H9 (cell line): ENCODE measurements around the gene TSPAN9. TPM values are rescaled to one million over a fixed set of nuclear protein-coding genes. Genes with fewer than 3 reads are reported as not detected.

ENCODE experiments used
- DNase-seq: peaks from one replicate; pipeline ENCODE4 v3.0.0-alpha.2; 2017
- H2AFZ ChIP-seq: one replicate; pipeline ENCODE4 v1.6.1; 2013; ENCODE audit warnings: mild to moderate bottlenecking, low read length, control low read depth, moderate library complexity
- H2AK5ac ChIP-seq: 2 replicates; pipeline ENCODE4 v1.6.1; 2013; ENCODE audit warnings: low read length, control low read depth, mixed read lengths; ENCODE audit not compliant: insufficient read length
- H2BK120ac ChIP-seq: one replicate; pipeline ENCODE4 v1.6.1; 2013; ENCODE audit warnings: low read depth, mild to moderate bottlenecking, low read length, control low read depth, inconsistent platforms; ENCODE audit not compliant: poor library complexity, severe bottlenecking
- H2BK12ac ChIP-seq: 2 replicates; pipeline ENCODE4 v1.6.1; 2013; ENCODE audit warnings: low read length, control low read depth, mixed read lengths, low read depth; ENCODE audit not compliant: insufficient read length
- H2BK15ac ChIP-seq: 2 replicates; pipeline ENCODE4 v1.6.1; 2013; ENCODE audit warnings: low read depth, low read length, control low read depth
- H2BK20ac ChIP-seq: one replicate; pipeline ENCODE4 v1.6.1; 2013; ENCODE audit warnings: low read depth, mild to moderate bottlenecking, low read length, control low read depth, inconsistent platforms; ENCODE audit not compliant: poor library complexity, severe bottlenecking
- H2BK5ac ChIP-seq: 2 replicates; pipeline ENCODE4 v1.6.1; 2013; ENCODE audit warnings: low read length, control low read depth, mixed read lengths; ENCODE audit not compliant: insufficient read length
- H3K14ac ChIP-seq: 2 replicates; pipeline ENCODE4 v1.6.1; 2013; ENCODE audit warnings: low read length, control low read depth; ENCODE audit not compliant: insufficient read depth
- H3K18ac ChIP-seq: 2 replicates; pipeline ENCODE4 v1.6.1; 2013; ENCODE audit warnings: low read depth, mild to moderate bottlenecking, mixed read lengths, low read length, control low read depth; ENCODE audit not compliant: insufficient read length
- H3K23ac ChIP-seq: 2 replicates; pipeline ENCODE4 v1.6.1; 2013; ENCODE audit warnings: low read length, control low read depth, mixed read lengths, low read depth; ENCODE audit not compliant: insufficient read length
- H3K23me2 ChIP-seq: 2 replicates; pipeline ENCODE4 v1.6.1; 2013; ENCODE audit warnings: low read depth, mild to moderate bottlenecking, mixed read lengths, low read length, control low read depth; ENCODE audit not compliant: insufficient read length, poor library complexity, severe bottlenecking
- H3K27ac ChIP-seq: 2 replicates; pipeline ENCODE4 v1.5.1; 2013; ENCODE audit warnings: low read length, control low read depth, mixed read lengths, low read depth; ENCODE audit not compliant: insufficient read length
- H3K27me3 ChIP-seq: 2 replicates; pipeline ENCODE4 v1.6.1; 2013; ENCODE audit warnings: low read length, control low read depth, inconsistent platforms; ENCODE audit not compliant: insufficient read depth
- H3K4ac ChIP-seq: 2 replicates; pipeline ENCODE4 v1.6.1; 2013; ENCODE audit warnings: low read depth, mild to moderate bottlenecking, control low read depth, inconsistent platforms, low read length, moderate library complexity
- H3K4me1 ChIP-seq: 2 replicates; pipeline ENCODE4 v1.6.1; 2013; ENCODE audit warnings: low read length, control low read depth, inconsistent platforms; ENCODE audit not compliant: insufficient read depth
- H3K4me2 ChIP-seq: 2 replicates; pipeline ENCODE4 v1.6.1; 2013; ENCODE audit warnings: low read length, control low read depth, mixed read lengths; ENCODE audit not compliant: insufficient read length, insufficient read depth
- H3K56ac ChIP-seq: 2 replicates; pipeline ENCODE4 v1.6.1; 2013; ENCODE audit warnings: low read depth, mild to moderate bottlenecking, mixed read lengths, low read length, control low read depth; ENCODE audit not compliant: insufficient read length
- H3K79me1 ChIP-seq: 2 replicates; pipeline ENCODE4 v1.6.1; 2013; ENCODE audit warnings: low read depth, mild to moderate bottlenecking, moderate library complexity, low read length, control low read depth, inconsistent platforms; ENCODE audit not compliant: insufficient read depth, poor library complexity, severe bottlenecking
- H3K79me2 ChIP-seq: 2 replicates; pipeline ENCODE4 v1.6.1; 2013; ENCODE audit warnings: low read length, control low read depth, inconsistent platforms; ENCODE audit not compliant: insufficient read depth
- H3K9ac ChIP-seq: 2 replicates; pipeline ENCODE4 v1.6.1; 2013; ENCODE audit warnings: low read length, control low read depth, mixed read lengths; ENCODE audit not compliant: insufficient read length; ENCODE audit errors: extremely low read depth
- H3K9me3 ChIP-seq: one replicate; pipeline ENCODE4 v1.6.1; 2013; ENCODE audit warnings: low read depth, low read length, inconsistent platforms; ENCODE audit not compliant: control insufficient read depth
- H3T11ph ChIP-seq: one replicate; pipeline ENCODE4 v1.6.1; 2013; ENCODE audit warnings: mild to moderate bottlenecking, low read length, control low read depth, inconsistent platforms
- H4K20me1 ChIP-seq: one replicate; pipeline ENCODE4 v1.6.1; 2013; ENCODE audit not compliant: control insufficient read depth, insufficient read length, insufficient read depth
- H4K5ac ChIP-seq: 2 replicates; pipeline ENCODE4 v1.6.1; 2013; ENCODE audit warnings: low read depth, mild to moderate bottlenecking, mixed read lengths, low read length, control low read depth; ENCODE audit not compliant: insufficient read length
- H4K8ac ChIP-seq: replicated peaks from 2 replicates; pipeline ENCODE4 v1.6.1; 2013; ENCODE audit warnings: low read length, control low read depth, mixed read lengths, low read depth; ENCODE audit not compliant: insufficient read length
- H4K91ac ChIP-seq: 2 replicates; pipeline ENCODE4 v1.6.1; 2013; ENCODE audit warnings: low read depth, mild to moderate bottlenecking, moderate library complexity, mixed read lengths, low read length, control low read depth; ENCODE audit not compliant: insufficient read length
- H3K27ac Mint-ChIP-seq, 3 experiments: 2 replicates in 2 of 3; 3 replicates in 1 of 3; pipeline ENCODE4 v1.8.0; 2020 to 2021; ENCODE audit warnings: mixed read lengths in 3 of 3, mild to moderate bottlenecking in 1 of 3, moderate library complexity in 1 of 3
- H3K27me3 Mint-ChIP-seq: 2 replicates; pipeline ENCODE4 v1.8.0; 2021; ENCODE audit warnings: low read depth, mild to moderate bottlenecking, moderate library complexity, mixed read lengths
- H3K36me3 Mint-ChIP-seq, 3 experiments: 2 replicates in 2 of 3; 3 replicates in 1 of 3; pipeline ENCODE4 v1.8.0; 2020 to 2021; ENCODE audit warnings: low read depth in 3 of 3, mixed read lengths in 3 of 3; ENCODE audit not compliant: insufficient read depth in 1 of 3
- H3K4me1 Mint-ChIP-seq, 2 experiments: 2 replicates each; pipeline ENCODE4 v1.8.0; 2020; ENCODE audit warnings: mixed read lengths in 2 of 2
- H3K4me3 Mint-ChIP-seq, 2 experiments: 2 replicates in 1 of 2; 3 replicates in 1 of 2; pipeline ENCODE4 v1.8.0; 2020 to 2021; ENCODE audit warnings: mild to moderate bottlenecking in 2 of 2, mixed read lengths in 2 of 2, moderate library complexity in 1 of 2
- H3K9me3 Mint-ChIP-seq, 2 experiments: 2 replicates in 1 of 2; 3 replicates in 1 of 2; pipeline ENCODE4 v1.8.0; 2020; ENCODE audit warnings: mild to moderate bottlenecking in 2 of 2, mixed read lengths in 2 of 2, moderate library complexity in 1 of 2
- CTCF ChIP-seq: fragments of 200-600 bp; sonication (generic); conservative IDR thresholded peaks from 3 replicates; pipeline ENCODE4 v1.8.0; 2021; ENCODE audit warnings: antibody characterized with exemption, mild to moderate bottlenecking
- WGBS: extraction: QIAGEN DNeasy Blood & Tissue Kit; methylation state at CpG from one replicate; pipeline ENCODE4 v1.1.7; 2013; ENCODE audit warnings: missing lambda C conversion rate, low lambda C conversion rate, mixed read lengths; ENCODE audit not compliant: insufficient read length; ENCODE audit errors: extremely low coverage; 5-methylcytosine and 5-hydroxymethylcytosine counted together
- total RNA-seq: library from RNA; stranded (reverse); gene quantifications from 2 replicates; pipeline ENCODE4 v1.2.1, GENCODE V29; 2021

Gene TSPAN9
- total RNA-seq, 1 experiment from 2014 or later, result 19.0 TPM

DNA sequence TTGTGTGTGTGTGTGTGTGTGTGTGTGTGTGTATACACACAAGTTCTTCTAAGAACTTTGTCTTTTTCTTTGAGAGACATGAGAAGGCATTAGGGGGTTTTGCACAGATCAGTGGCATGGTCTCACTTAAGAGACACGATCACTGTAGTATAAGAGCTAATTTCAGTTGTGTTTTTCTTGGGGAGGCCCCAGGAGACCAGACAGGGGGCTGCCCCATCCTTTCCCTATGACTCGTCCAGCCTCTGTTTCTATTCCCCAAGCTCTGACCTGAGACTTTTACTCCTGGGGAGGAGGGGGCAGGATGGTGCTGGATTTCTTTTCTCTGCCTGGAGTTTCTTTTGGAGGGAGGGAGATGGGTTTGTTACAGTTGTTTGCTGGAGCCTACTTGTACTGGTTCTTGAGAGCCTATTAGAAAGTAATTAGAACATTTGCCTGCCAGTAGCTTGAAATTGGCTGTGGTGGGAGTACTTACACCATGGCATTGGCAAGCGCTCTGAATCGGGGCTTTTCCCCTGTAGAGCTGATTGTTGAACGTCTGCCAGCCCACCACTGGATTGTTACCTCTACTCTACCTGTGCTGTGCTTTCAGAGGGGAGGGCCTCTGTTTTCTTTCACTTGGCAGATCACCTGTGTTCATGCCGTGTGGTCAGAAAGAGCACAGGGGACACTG, 109.5 kb downstream of the TSPAN9 start:
- Histone ChIP-seq H2BK5ac (no peak overlapping the region), H3K79me2 (no peaks in the 10 kb centered on the region), H4K20me1 (no peaks in the 10 kb centered on the region), H3K23ac (no peak overlapping the region), H4K5ac (no peak overlapping the region), H2BK15ac (no peak overlapping the region), H3K79me1 (no peaks in the 10 kb centered on the region), H3K4me1 (0 out of 2 replicates have a peak, but pooled peaks cover 3% of the 10 kb centered on the region), H3K9ac (no peak overlapping the region), H3K4ac (no peak overlapping the region), H4K8ac (no peak overlapping the region), H2AK5ac (no peak overlapping the region), H3K23me2 (no peaks in the 10 kb centered on the region), H3T11ph (no peak overlapping the region), H3K27ac (no peak overlapping the region), H3K18ac (no peak overlapping the region), H3K27me3 (no peaks in the 10 kb centered on the region), H3K56ac (no peak overlapping the region), H4K91ac (peak overlapping the region; percentile 23), H3K9me3 (no peaks in the 10 kb centered on the region), H2BK120ac (no peak overlapping the region), H2AFZ (no peak overlapping the region), H2BK20ac (no peak overlapping the region), H3K14ac (no peak overlapping the region), H3K4me2 (no peak overlapping the region), H2BK12ac (no peak overlapping the region)
- H3K4me3 Mint-ChIP-seq, result no peak overlapping the region
- TF ChIP-seq CTCF, result no peak
- peaks cover 2% of the 10 kb centered on the region for H3K27me3 Mint-ChIP-seq
- H3K27ac Mint-ChIP-seq, result peak overlapping the region in 1 of 3 experiments; percentile 2; a peak in 2 of 7 replicates
- no peaks in the 10 kb centered on the region for H3K36me3 Mint-ChIP-seq
- DNase-seq, result no peak
- peaks cover 27 to 38% of the 10 kb centered on the region in 2 experiments for H3K4me1 Mint-ChIP-seq
- no peaks in the 10 kb centered on the region for H3K9me3 Mint-ChIP-seq
- no CpG with 5 or more reads among the region's 6 CpGs for WGBS
